Bronchial epithelial cell (primary cell): ENCODE measurements around the gene FTHL17. TPM values are rescaled to one million over a fixed set of nuclear protein-coding genes. Genes with fewer than 3 reads are reported as not detected.

Experiments
- DNase-seq: peaks from one replicate; pipeline ENCODE4 v3.0.0-alpha.2; 2010; ENCODE audit warnings: low read depth
- FAIRE-seq: peaks from 2 replicates; lab custom pipeline; 2011; peaks lifted over from hg19 to GRCh38; lab: Jason Lieb, UNC
- H3K27me3 ChIP-seq: 2 replicates; pipeline ENCODE4 v1.5.1; 2011; ENCODE audit warnings: low read length; ENCODE audit not compliant: control insufficient read depth, insufficient read depth
- H3K36me3 ChIP-seq: 2 replicates; pipeline ENCODE4 v1.5.1; 2011; ENCODE audit warnings: low read length; ENCODE audit not compliant: control insufficient read depth, insufficient read depth
- H3K4me3 ChIP-seq: 2 replicates; pipeline ENCODE4 v1.5.1; 2011; ENCODE audit warnings: mild to moderate bottlenecking, low read depth, low read length, control low read depth
- total RNA-seq: library from RNA; depleted of rRNA; stranded (reverse); fragments of >200 nt; gene quantifications from 2 replicates; pipeline ENCODE4 v1.2.1, GENCODE V29; 2014
- TF ChIP-seq, protein P1 (sequence below): IDR thresholded peaks from 2 replicates; pipeline ENCODE4 v1.5.1; 2011; ENCODE audit warnings: mild to moderate bottlenecking, moderate library complexity, low read length, control low read depth, inconsistent platforms; ENCODE audit not compliant: insufficient read depth, severe bottlenecking

FTHL17 gene
- total RNA-seq, 1 donor from 2014 or later: not detected

DNA sequence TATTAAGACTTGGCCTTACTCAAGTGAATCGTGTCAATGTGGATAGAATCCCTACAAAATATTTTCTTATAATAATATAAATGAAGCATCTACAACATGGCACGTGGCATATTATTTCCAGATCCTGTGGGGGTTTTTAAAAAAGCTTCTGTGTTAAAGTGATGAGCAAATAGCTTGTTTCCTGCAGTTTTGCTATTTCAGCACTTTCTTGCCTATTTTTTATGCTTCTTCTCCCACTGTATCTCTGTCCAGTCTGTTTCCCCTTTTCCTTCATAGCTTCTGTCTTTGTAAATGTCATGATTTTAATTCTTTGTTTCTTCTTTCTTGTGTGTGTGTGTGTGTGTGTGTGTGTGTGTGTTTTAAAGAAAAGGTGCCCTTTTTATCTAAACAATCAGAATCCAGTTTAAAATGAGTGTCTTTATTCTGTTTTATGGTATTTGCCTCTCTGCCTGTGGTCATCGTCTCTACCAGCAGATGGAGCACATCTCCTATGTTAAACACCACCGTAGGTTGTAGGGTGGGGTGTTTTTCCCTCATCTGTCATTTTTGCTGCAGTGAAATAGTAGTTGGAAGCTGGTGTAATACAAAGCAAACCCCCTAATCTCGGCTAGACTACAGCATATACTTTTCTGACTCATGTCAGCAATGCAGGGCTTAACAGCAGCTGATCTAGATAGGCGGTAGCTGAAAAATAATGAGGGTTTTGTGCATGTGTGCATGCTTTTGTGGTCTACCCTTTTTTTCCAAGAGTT, 33.1 kb downstream of the FTHL17 start:
- FAIRE-seq (no peak), DNase-seq (peak; percentile 14)
- Histone ChIP-seq H3K4me3 (no peak overlapping the region), H3K27me3 (no peaks in the 10 kb centered on the region), H3K36me3 (no peaks in the 10 kb centered on the region)
- TF ChIP-seq, protein P1, sequence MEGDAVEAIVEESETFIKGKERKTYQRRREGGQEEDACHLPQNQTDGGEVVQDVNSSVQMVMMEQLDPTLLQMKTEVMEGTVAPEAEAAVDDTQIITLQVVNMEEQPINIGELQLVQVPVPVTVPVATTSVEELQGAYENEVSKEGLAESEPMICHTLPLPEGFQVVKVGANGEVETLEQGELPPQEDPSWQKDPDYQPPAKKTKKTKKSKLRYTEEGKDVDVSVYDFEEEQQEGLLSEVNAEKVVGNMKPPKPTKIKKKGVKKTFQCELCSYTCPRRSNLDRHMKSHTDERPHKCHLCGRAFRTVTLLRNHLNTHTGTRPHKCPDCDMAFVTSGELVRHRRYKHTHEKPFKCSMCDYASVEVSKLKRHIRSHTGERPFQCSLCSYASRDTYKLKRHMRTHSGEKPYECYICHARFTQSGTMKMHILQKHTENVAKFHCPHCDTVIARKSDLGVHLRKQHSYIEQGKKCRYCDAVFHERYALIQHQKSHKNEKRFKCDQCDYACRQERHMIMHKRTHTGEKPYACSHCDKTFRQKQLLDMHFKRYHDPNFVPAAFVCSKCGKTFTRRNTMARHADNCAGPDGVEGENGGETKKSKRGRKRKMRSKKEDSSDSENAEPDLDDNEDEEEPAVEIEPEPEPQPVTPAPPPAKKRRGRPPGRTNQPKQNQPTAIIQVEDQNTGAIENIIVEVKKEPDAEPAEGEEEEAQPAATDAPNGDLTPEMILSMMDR: peak; percentile 53

DNA sequence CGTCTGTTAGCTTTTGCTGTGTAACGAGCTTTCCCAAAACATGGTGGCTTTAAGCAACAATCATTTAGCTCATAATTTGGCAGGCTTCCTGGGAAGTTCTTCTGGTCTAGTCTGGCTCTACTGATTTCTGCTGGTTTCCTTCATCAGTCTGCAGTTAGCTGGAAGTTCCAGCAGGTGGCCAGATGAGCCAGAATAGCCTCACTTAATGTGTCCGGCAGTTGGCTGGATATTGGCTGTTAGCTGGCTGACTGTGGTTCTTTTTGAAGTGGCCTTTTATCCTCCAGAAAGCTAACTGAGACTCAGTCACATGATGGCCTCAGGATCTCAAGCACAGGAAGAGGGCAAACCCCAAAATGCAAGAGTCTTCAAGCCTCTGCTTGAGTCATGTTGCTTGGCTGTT, 34.9 kb downstream of the FTHL17 start:
- DNase-seq (peak; percentile 46), FAIRE-seq (no peak)
- Histone ChIP-seq H3K27me3 (no peaks in the 10 kb centered on the region), H3K4me3 (no peak overlapping the region), H3K36me3 (no peaks in the 10 kb centered on the region)
- TF ChIP-seq, protein P1: peak; percentile 71

DNA sequence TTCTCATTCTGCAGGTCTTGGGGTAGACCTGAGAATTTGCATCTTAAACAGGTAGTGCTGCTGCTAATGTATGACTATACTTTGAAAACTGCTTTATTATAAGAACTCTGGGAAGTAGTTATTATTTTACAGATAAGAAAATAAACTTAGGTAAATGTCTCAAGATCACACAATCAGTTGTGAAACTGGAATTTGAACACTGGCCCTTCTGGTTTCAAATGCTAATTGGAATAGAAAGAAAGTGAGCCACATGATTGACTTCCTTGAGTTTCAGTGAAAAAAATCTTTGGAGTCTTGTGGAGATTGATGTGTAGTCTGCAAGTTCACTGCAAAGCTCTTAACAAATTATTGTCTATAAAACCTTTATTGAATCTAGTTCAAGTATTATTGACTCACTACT, 44.5 kb downstream of the FTHL17 start:
- no peaks in the 10 kb centered on the region for H3K27me3 ChIP-seq
- FAIRE-seq (no peak), DNase-seq (no peak)
- no peak overlapping the region for H3K4me3 ChIP-seq
- TF ChIP-seq, protein P1: no peak
- H3K36me3 ChIP-seq: no peaks in the 10 kb centered on the region

DNA sequence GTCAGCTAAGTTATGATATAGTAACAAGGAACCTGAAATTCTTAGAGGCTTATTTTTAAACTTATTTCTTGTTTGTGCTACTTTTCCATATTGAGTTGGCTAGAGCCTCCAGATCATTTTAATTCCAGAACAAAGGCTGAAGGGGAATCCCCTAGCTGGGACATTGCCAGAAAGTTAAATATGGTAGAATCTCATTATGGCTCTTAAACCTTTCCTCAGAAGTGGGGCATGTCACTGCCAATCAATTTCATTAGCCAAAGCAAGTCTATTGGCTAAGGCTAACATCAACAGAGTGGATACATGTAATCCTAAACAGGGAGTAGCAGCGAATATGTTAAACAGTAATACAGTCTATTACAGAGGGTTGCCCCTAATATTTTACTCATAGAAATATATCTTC, 47.0 kb downstream of the FTHL17 start:
- H3K36me3 ChIP-seq: no peaks in the 10 kb centered on the region
- H3K27me3 ChIP-seq: no peaks in the 10 kb centered on the region
- TF ChIP-seq, protein P1: no peak
- DNase-seq (no peak), FAIRE-seq (no peak)
- no peak overlapping the region for H3K4me3 ChIP-seq

DNA sequence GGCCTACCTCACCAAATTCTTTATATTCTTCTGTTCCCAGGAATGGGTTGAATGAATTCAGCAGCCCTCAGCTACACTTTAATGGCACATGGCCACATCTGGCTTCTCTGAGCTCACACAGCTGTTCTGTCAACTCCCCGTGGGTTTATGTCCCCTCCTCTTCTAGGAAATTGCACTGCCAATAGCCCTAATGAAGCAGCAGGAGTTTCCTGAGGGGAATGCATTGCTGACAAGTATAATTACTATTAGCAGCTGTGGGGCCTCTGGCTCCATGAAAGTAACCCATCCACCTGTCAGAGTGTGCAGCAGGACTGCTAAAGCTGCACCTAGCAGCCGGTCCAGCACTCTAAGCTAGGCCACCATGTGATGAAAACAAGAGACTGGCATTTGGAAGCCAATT, 50.3 kb downstream of the FTHL17 start:
- Histone ChIP-seq H3K27me3 (no peaks in the 10 kb centered on the region), H3K4me3 (no peak overlapping the region), H3K36me3 (no peaks in the 10 kb centered on the region)
- no peak for FAIRE-seq
- no peak for DNase-seq
- TF ChIP-seq, protein P1: no peak

Other genes with a start within 250 kb of the FTHL17 start
- 9.3 and 10.8 TPM in 2 replicates for gene TAB3, start 182.8 kb downstream of the FTHL17 start, total RNA-seq